GM19372 (cell line): Measurements from ENCODE around the gene REG3G.
"Not testable (repeated sequence)": the region's sequence is repeated elsewhere in the genome, so short reads cannot be mapped to it uniquely, and the experiment has no call there.

Experiments
- ATAC-seq: cut with Tn5 transposase; IDR thresholded peaks from one replicate; pipeline ENCODE4 v1.9.1; 2021; ENCODE audit warnings: mild to moderate bottlenecking, low read depth, moderate library complexity; ENCODE audit not compliant: unreplicated experiment

REG3G gene

GRCh38 chr2:79013629-79014028 is 11.9 kb upstream of the REG3G start:
- no peak for ATAC-seq

GRCh38 chr2:79016342-79016741 is 9.2 kb upstream of the REG3G start:
- ATAC-seq = no peak

GRCh38 chr2:79026061-79026460 is 559 bp downstream of the REG3G start:
- no peak for ATAC-seq

GRCh38 chr2:79039944-79040343 is 14.4 kb downstream of the REG3G start:
- no peak for ATAC-seq

- ATAC-seq = no peak
Measured at GRCh38 chr2:79041032-79041448, 15.5 kb downstream of the REG3G start.

- ATAC-seq = not testable (repeated sequence)
Measured at GRCh38 chr2:79053486-79053885, 28.0 kb downstream of the REG3G start.

GRCh38 chr2:79054769-79055168 is 29.3 kb downstream of the REG3G start:
- not testable (repeated sequence) for ATAC-seq

GRCh38 chr2:79065201-79065600 is 39.7 kb downstream of the REG3G start:
- ATAC-seq = no peak

GRCh38 chr2:79071078-79071477 is 45.6 kb downstream of the REG3G start:
- ATAC-seq = no peak
